HG02642 (cell line): Measurements from ENCODE around the gene DPH1.

Experiments used
- ATAC-seq: cut with Tn5 transposase; IDR thresholded peaks from one replicate; pipeline ENCODE4 v1.9.1; 2021; ENCODE audit warnings: mild to moderate bottlenecking; ENCODE audit not compliant: unreplicated experiment, poor library complexity

Gene DPH1

GRCh38 chr17:2048805-2049204 lies 18.9 kb downstream of the DPH1 start:
- no peak for ATAC-seq

- peak; percentile 62 for ATAC-seq
Measured at GRCh38 chr17:2049333-2050299, 19.7 kb downstream of the DPH1 start.

DNA sequence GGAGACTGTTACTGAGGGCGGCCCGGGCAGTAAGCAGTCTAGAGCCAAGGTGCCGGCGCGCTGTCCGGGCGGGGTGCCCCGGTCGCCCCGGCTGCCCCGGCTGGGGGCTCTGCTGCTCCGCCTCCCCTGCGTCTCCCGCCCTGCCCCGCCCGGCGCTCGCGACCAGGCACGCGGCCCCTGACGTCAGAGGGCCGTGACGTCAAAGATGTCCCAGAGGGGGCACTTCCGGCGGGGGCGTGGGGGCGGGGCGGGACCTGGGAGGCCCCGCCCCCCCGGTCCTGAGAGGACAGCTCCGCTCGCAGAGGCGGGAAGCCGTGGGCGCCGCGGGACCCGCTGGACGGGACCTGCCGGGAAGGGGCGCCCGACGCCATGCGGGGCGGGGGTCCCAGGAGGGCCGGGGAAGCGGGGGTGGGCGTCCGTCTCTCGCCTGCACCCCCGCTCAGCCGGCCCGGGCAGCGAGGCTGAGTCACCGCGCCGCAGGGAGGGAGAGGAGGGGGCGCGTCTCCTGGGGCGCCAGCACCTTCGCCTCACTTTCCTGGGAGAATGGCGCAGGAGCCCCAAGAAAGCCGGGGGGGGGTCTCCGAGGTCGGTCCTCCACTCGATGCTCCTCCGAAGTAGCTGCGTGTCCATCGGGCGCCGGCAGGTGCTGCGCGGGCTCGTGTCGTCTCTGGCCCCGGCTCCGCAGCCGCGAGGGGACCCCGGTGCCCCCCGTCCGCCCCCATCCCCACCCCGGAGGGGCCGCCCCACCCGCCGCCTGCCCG lies 20.5 kb downstream of the DPH1 start:
- ATAC-seq: peak; percentile 18

- ATAC-seq: no peak
Measured at GRCh38 chr17:2051061-2051932, 21.3 kb downstream of the DPH1 start.

DNA sequence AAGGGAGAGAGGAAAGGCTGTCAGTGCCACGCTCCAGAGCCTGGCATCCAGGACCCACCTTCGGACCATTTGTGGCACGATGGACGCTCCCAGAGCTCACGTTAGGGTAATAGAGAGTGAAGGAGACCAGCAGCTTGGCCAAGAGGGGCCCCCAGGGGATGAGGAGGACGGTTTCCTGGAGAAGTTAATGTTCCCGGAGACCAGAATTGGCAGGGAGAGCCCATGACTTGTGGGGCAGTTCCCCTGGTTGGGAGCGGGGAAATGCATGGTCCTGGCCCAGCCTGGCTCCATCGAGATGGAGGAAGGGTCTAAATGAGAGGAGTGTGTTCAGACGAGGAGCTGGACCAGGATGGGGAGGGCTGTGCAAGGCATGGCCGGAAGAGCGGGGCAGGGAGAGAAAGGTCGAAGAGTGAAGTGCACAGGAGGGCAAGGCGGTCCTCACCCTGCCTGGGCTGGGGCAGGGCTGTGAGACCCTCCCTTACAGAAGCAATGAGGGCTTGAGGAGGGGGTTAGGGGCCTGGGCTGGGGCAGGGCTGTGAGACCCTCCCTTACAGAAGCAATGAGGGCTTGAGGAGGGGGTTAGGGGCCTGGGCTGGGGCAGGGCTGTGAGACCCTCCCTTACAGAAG lies 22.1 kb downstream of the DPH1 start:
- ATAC-seq: no peak

GRCh38 chr17:2053380-2054261 lies 23.7 kb downstream of the DPH1 start:
- ATAC-seq: no peak

DNA sequence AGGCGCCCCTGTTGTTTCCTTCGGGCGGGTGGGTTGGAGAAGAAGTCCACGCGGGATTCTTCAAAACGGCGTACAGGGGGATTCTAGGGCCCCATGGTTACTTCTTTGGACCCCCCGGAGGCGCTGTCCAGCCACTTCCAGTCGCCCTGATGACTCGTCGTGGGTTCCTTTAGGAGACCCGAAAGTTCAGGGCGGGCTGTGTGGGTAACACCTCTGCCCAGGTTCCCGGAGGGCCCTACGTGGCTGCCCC lies 24.2 kb downstream of the DPH1 start:
- no peak for ATAC-seq

- peak; percentile 39 for ATAC-seq
Measured at GRCh38 chr17:2054512-2055291, 24.7 kb downstream of the DPH1 start, which contains the start of gene HIC1. Gene HIC1, plus strand, starts transcription at chr17:2055103. Its CDS starts 1,588 bp downstream, at chr17:2056691.

- no peak for ATAC-seq
Measured at GRCh38 chr17:2055292-2056205, 25.6 kb downstream of the DPH1 start.

- no peak for ATAC-seq
Measured at GRCh38 chr17:2056206-2057174, 26.5 kb downstream of the DPH1 start.

DNA sequence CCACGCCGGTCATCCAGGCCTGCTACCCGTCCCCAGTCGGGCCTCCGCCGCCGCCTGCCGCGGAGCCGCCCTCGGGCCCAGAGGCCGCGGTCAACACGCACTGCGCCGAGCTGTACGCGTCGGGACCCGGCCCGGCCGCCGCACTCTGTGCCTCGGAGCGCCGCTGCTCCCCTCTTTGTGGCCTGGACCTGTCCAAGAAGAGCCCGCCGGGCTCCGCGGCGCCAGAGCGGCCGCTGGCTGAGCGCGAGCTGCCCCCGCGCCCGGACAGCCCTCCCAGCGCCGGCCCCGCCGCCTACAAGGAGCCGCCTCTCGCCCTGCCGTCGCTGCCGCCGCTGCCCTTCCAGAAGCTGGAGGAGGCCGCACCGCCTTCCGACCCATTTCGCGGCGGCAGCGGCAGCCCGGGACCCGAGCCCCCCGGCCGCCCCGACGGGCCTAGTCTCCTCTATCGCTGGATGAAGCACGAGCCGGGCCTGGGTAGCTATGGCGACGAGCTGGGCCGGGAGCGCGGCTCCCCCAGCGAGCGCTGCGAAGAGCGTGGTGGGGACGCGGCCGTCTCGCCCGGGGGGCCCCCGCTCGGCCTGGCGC lies 27.3 kb downstream of the DPH1 start:
- ATAC-seq: no peak

DNA sequence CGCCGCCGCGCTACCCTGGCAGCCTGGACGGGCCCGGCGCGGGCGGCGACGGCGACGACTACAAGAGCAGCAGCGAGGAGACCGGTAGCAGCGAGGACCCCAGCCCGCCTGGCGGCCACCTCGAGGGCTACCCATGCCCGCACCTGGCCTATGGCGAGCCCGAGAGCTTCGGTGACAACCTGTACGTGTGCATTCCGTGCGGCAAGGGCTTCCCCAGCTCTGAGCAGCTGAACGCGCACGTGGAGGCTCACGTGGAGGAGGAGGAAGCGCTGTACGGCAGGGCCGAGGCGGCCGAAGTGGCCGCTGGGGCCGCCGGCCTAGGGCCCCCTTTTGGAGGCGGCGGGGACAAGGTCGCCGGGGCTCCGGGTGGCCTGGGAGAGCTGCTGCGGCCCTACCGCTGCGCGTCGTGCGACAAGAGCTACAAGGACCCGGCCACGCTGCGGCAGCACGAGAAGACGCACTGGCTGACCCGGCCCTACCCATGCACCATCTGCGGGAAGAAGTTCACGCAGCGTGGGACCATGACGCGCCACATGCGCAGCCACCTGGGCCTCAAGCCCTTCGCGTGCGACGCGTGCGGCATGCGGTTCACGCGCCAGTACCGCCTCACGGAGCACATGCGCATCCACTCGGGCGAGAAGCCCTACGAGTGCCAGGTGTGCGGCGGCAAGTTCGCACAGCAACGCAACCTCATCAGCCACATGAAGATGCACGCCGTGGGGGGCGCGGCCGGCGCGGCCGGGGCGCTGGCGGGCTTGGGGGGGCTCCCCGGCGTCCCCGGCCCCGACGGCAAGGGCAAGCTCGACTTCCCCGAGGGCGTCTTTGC lies 28.0 kb downstream of the DPH1 start:
- ATAC-seq: no peak

DNA sequence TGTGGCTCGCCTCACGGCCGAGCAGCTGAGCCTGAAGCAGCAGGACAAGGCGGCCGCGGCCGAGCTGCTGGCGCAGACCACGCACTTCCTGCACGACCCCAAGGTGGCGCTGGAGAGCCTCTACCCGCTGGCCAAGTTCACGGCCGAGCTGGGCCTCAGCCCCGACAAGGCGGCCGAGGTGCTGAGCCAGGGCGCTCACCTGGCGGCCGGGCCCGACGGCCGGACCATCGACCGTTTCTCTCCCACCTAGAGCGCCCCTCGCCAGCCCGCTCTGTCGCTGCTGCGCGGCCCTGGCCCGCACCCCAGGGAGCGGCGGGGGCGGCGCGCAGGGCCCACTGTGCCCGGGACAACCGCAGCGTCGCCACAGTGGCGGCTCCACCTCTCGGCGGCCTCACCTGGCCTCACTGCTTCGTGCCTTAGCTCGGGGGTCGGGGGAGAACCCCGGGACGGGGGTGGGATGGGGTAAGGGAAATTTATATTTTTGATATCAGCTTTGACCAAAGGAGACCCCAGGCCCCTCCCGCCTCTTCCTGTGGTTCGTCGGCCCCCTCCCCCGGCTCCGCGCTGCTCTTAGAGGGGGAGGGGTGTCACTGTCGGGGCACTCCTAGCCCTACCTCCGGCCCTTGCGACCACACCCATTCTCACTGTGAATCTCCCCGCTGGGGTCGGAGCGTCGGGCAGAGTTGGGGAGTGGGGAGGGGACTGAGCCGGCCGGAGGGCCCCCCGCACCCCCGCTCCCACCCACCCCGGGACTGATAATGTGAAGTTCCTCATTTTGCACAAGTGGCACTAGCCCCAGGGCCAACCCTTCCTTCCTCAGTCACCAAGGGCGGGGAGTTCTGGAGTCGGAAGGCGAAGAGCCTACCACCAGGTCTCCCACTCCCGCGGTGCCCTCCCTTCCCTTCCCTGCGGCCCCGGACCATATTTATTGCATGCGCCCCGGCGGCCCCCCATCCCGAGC lies 28.9 kb downstream of the DPH1 start:
- no peak for ATAC-seq
